Omental fat pad (tissue), 4 donors: ENCODE results near the gene PACRG. TPM values are rescaled to one million over a fixed set of nuclear protein-coding genes. Genes with fewer than 3 reads are reported as not detected.

Experiments used
- ATAC-seq: fragments of 150-250 bp; one replicate; pipeline ENCODE4 v1.9.1; 2016; ENCODE audit warnings: mild to moderate bottlenecking, moderate library complexity; ENCODE audit not compliant: low FRiP score
- DNase-seq: peaks from one replicate; pipeline ENCODE4 v3.0.0-alpha.2; 2019; ENCODE audit warnings: low spot score
- CTCF ChIP-seq, 3 donors: fragments of 450-650 bp; IDR thresholded peaks; one replicate each; pipeline ENCODE4 v1.5.1; 2016 to 2017; ENCODE audit warnings: antibody characterized with exemption in 3 of 3, mild to moderate bottlenecking in 3 of 3, moderate library complexity in 2 of 3
- total RNA-seq, 4 donors: library from RNA; depleted of rRNA; stranded (reverse); fragments of >200 nt; gene quantifications; one replicate each; pipeline ENCODE4 v1.1.0, GENCODE V29; 2016

The PACRG gene
- total RNA-seq, 4 donors from 2014 or later: 0.48 to 2.5 (median 1.3) TPM; not detected in 1

DNA sequence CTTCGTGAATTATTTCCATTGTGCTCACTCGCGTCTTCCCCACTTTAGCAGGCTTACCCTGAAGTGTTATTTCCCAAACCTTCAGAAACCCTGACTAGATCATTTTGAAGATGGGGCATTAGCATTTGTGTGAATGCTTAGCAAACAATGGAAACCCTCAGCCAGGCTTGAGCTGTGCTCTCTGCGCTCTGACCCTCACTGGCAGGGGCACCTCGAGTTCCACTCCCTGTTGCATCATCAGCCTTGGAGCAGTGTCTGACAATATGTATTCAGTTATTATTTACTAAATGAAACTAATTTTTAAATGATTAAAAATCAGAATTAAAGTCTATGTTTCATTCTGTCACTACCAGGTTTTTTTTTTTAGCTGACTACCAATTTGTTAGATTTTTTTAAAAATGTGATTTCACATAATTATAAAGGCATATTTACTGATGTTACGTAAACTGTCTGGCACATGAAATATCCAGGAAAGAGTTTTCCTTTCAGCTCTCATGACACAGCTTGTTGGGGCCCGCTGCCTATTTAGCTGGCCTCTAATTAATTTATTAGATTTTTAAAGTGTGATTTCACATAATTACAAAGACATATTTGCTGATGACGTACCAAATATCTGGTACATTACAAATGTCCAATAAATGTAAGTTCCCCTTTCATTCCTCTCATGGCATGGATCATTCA, 155.2 kb downstream of the PACRG start:
- TF ChIP-seq CTCF (IDR thresholded peaks at IDR 0.05): no peak
- ATAC-seq: no peak
- DNase-seq: no peak

DNA sequence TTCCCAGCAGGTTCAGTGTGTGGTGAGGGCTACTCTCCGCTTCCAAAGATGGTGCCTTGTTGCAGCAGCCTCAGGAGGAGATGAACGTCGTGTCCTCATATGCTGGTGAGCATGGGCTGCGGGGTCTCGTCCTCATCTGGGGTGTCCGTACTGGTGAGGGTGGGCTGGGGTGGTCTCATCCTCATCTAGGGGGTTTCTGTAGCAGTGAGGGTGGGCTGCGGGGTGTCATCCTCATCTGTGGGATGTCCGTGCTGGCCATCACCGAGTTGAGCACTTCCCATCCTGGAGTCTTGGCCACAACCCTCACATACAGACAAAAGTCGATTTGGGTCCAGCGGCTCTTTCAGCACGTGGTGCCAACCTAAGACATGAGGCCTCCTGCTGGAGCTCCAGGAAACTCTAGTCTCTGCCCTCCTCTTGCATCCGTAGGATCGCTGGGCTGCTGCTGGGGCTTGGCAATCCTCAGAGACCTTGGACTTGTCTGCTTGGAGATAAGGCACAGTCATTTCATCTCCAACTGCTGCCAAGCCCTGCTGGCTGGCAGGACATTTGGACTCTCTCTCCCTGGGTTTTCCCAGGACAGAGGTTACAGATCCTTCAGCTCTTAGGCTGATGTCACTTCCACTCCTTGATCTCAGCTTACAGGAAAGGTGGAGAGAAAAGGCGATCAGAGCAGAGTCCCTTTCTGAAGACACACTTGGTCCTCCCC, 160.4 kb downstream of the PACRG start:
- DNase-seq (no peak), ATAC-seq (no peak)
- TF ChIP-seq CTCF (IDR thresholded peaks at IDR 0.05): no peak

DNA sequence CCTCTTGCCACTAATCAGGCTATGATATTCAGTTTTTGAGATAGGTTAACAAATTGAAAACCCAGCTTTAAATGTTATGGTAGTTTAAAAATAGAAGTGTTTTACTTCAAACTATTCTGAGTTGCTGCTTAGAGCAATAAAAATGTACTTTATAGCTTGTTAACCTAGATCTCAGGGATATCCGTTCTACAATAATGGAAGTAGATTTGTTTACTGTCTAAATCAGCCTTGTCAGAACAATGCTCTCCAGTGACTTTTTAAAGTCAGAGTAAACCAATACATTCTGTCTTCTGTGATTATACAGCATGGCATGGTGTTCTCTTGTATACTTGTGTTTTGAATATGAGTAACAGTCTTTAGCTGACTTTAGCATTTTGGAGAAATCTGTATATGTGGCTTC, 161.5 kb downstream of the PACRG start:
- TF ChIP-seq CTCF (IDR thresholded peaks at IDR 0.05): no peak
- no peak for ATAC-seq
- no peak for DNase-seq

DNA sequence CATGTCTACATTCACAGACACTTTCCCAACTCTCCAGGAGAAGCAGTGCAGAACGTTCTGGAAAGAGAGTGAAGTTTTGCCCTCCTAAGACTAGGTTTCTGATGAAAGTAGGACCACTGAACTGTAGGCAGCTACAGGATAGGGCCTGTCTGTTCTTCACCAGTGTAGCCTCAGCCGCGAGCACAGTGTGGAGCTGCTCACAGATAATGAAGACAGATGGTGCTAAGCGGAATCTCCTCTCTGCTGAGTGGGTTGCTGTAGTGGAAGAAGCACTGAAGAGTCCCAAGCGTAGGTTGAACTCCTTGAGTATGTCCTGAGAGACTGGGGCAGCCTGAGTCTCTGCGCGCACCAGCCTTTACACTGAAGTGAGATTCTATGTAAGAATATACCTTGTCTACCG, 170.2 kb downstream of the PACRG start:
- no peak for TF ChIP-seq CTCF (IDR thresholded peaks at IDR 0.05)
- DNase-seq (no peak), ATAC-seq (no peak)

- no peak for TF ChIP-seq CTCF (IDR thresholded peaks at IDR 0.05)
- no peak for ATAC-seq
- DNase-seq: no peak
Measured at GRCh38 chr6:162899148-162899547, 171.4 kb downstream of the PACRG start.

DNA sequence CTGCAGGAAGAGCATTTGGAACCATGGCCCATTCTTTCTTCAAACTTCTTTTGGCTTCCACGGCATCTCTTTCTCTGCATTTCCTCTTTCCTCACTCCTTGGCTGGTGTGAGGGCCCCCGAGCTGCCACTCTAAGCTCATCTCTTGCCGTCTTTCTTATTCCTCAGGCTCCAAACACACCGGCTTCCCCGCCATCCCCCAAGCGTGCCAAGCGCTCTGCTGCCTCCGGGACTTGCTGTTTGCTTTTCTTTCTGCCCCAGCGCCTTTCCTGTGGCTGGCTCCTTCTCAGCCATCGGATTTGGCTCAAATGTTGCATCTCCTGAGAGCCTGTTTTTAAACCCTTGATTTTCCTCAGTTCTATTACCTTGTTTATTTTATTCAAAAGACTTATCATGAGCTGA, 172.7 kb downstream of the PACRG start:
- ATAC-seq (no peak), DNase-seq (no peak)
- no peak for TF ChIP-seq CTCF (IDR thresholded peaks at IDR 0.05)
